Fibroblast of lung (primary cell): Measurements from ENCODE around the gene KRT76.

Source experiments
- CTCF ChIP-seq, 2 donors: IDR thresholded peaks in 1 of 2; conservative IDR thresholded peaks in 1 of 2; 1 replicate in 1 of 2; 2 replicates in 1 of 2; pipeline ENCODE4 v1.5.1; 2011 to 2012; ENCODE audit warnings: low read length in 2 of 2, control low read depth in 1 of 2, inconsistent platforms in 1 of 2, low read depth in 1 of 2, mild to moderate bottlenecking in 1 of 2
- EZH2 ChIP-seq: IDR thresholded peaks from 2 replicates; pipeline ENCODE4 v1.5.1; 2012; ENCODE audit warnings: low read length, control low read depth, mild to moderate bottlenecking; ENCODE audit errors: missing control alignments

GRCh38 chr12:52772772-52773171 is 4.4 kb downstream of the KRT76 start:
- TF ChIP-seq CTCF (conservative IDR thresholded peaks at IDR 0.05 in 1 of 2, IDR thresholded peaks at IDR 0.05 in 1 of 2; ENCODE audit: low read depth in 1 of 2, low read length in 2 of 2) (no peak), EZH2 (no peak)
